ENCODE results near the gene TLN1. TPM values are rescaled to one million over a fixed set of nuclear protein-coding genes. Genes with fewer than 3 reads are reported as not detected.

The TLN1 gene
- total and polyA plus RNA-seq, 10 of the 15 experiments (the other 5 are each of a cell fraction or from before 2014, with no cell fraction given), result 11.6 to 305 (median 71.9) TPM

DNA sequence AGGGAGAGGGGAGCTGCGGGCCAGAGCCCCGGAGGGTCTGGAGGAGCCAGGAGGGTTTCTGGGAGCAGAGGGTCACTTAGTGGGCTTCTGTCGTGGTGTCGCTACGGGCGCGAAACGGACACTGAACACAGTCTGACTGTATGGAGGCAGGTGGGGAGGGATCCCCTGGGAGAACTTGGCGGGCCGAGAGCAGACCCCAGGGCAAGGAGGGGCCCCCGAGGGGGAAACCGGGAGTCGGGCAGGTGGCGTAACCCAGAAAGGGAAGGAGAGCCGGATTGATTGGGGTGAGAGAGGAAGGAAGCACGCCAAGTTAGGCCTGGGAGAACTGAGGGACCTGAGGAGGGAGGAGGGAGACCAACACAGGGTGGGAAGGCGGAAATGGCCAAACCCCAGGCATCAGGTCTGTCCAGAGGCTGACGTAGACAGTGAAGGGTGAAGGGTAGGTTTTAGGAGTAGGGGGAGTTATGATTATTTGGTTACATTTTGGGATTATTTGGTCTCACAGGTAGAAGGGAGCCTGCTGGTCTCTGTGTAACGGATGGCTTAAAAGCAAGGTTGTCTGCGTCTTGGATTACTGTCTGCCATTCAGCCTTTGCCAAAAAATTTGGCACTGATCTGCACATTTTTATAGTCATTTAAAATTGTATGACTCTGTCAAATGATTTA lies 25.4 kb upstream of the TLN1 start:
- RAD21 ChIA-PET (ENCODE audit: unreplicated experiment), result interaction anchor here (1.0 to 1.6 kb wide), 5 partner anchors 9 to 110 kb away, joined by 3 to 9 read pairs (median 6); partner anchors contain the start of genes CCDC107, GBA2, RGP1 and RMRP
- TF ChIP-seq ETV6 (conservative IDR thresholded peaks at IDR 0.05 in 1 of 2, IDR thresholded peaks at IDR 0.05 in 1 of 2; ENCODE audit: borderline replicate concordance in 1 of 2, low read depth in 1 of 2) (no peak; a peak in 1 of 4 replicates), RELA (IDR thresholded peaks at IDR 0.05; ENCODE audit: borderline replicate concordance, partially characterized antibody) (peak; percentile 47), CREM (IDR thresholded peaks at IDR 0.05; ENCODE audit: low read depth) (peak; percentile 26; the same call in 1 of the 2 replicates), NFXL1 (IDR thresholded peaks at IDR 0.05; ENCODE audit: borderline replicate concordance) (no peak; the same call in 1 of the 2 replicates), TARDBP (IDR thresholded peaks at IDR 0.05; ENCODE audit: borderline replicate concordance) (no peak), RAD51 (IDR thresholded peaks at IDR 0.05) (no peak), FOXK2 (IDR thresholded peaks at IDR 0.05) (no peak), PML (IDR thresholded peaks at IDR 0.05; ENCODE audit: low read length) (0 out of 2 replicates have a peak, but pooled peaks have one; percentile 55), IKZF1 (conservative IDR thresholded peaks at IDR 0.05) (peak; percentile 92), NRF1 (conservative IDR thresholded peaks at IDR 0.05; ENCODE audit: low read depth, low read length) (no peak), WRNIP1 (IDR thresholded peaks at IDR 0.05; ENCODE audit: borderline replicate concordance, low read depth, low read length) (no peak), IKZF2 (IDR thresholded peaks at IDR 0.05) (peak; percentile 84 to 85), PAX5 (IDR thresholded peaks at IDR 0.05; ENCODE audit: borderline replicate concordance, low read depth, low read length) (peak; percentile 39; the same call in 1 of the 2 replicates), EED (IDR thresholded peaks at IDR 0.05; ENCODE audit: low read depth) (peak; percentile 93), MYB (IDR thresholded peaks at IDR 0.05; ENCODE audit: borderline replicate concordance, low read depth, low read length) (no peak), CEBPB (IDR thresholded peaks at IDR 0.05; ENCODE audit: borderline replicate concordance in 1 of 2, low read depth in 2 of 2, low read length in 2 of 2) (no peak), YY1 (IDR thresholded peaks at IDR 0.05; ENCODE audit: low read depth, low read length) (no peak), IRF4 (IDR thresholded peaks at IDR 0.05; ENCODE audit: low read depth, low read length) (no peak), NBN (IDR thresholded peaks at IDR 0.05) (no peak; the same call in none of the 2 replicates), RBBP5 (conservative IDR thresholded peaks at IDR 0.05) (no peak), CHD1 (IDR thresholded peaks at IDR 0.05; ENCODE audit: low read depth, low read length) (no peak), NR2F1 (conservative IDR thresholded peaks at IDR 0.05) (peak; percentile 73; the same call in 1 of the 2 replicates)
- TF ChIP-seq, protein P1, sequence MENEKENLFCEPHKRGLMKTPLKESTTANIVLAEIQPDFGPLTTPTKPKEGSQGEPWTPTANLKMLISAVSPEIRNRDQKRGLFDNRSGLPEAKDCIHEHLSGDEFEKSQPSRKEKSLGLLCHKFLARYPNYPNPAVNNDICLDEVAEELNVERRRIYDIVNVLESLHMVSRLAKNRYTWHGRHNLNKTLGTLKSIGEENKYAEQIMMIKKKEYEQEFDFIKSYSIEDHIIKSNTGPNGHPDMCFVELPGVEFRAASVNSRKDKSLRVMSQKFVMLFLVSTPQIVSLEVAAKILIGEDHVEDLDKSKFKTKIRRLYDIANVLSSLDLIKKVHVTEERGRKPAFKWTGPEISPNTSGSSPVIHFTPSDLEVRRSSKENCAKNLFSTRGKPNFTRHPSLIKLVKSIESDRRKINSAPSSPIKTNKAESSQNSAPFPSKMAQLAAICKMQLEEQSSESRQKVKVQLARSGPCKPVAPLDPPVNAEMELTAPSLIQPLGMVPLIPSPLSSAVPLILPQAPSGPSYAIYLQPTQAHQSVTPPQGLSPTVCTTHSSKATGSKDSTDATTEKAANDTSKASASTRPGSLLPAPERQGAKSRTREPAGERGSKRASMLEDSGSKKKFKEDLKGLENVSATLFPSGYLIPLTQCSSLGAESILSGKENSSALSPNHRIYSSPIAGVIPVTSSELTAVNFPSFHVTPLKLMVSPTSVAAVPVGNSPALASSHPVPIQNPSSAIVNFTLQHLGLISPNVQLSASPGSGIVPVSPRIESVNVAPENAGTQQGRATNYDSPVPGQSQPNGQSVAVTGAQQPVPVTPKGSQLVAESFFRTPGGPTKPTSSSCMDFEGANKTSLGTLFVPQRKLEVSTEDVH (IDR thresholded peaks at IDR 0.05; ENCODE audit: low read depth, partially characterized antibody), result peak; percentile 61

More for the DNA sequence above, 25.4 kb upstream of the TLN1 start:
- peaks cover 33% of the 10 kb centered on the region for H3K79me2 ChIP-seq (ENCODE audit: control insufficient read depth, insufficient read depth, low read length)
- DNase-seq (ENCODE audit: low read depth, low spot score) (no peak), FAIRE-seq (peak; percentile 86), ATAC-seq (peak; percentile 79)
- peak overlapping the region; percentile 87 for H3K4me3 ChIP-seq
- peak overlapping the region; percentile 87 for H2AFZ ChIP-seq (ENCODE audit: control insufficient read depth, low read depth, low read length)
- CTCF ChIA-PET, result interaction anchor here (0.6 to 2.0 kb wide), 26 partner anchors 10 to 706 kb away, joined by 3 to 27 read pairs (median 6); partner anchors contain the start of genes CCDC107, HINT2, RMRP and SPAG8
- POLR2A ChIA-PET, result interaction anchor here (0.7 to 1.5 kb wide), 9 partner anchors 9 to 99 kb away, joined by 3 to 7 read pairs (median 4); partner anchors contain the start of genes CCDC107, CREB3, HINT2 and RMRP
- in situ Hi-C loops (cut with MboI), result no loop called here
- peak overlapping the region; percentile 90 for H3K4me2 ChIP-seq (ENCODE audit: control insufficient read depth, insufficient read depth)
- H3K9ac ChIP-seq (ENCODE audit: control insufficient read depth, insufficient read depth, low read length), result peak overlapping the region; percentile 97
- WGBS (ENCODE audit: insufficient coverage, insufficient replicate concordance, low lambda C conversion rate, missing lambda C conversion rate), result 3% methylated on average over 20 of the region's 20 CpGs
- H3K4me1 ChIP-seq (ENCODE audit: control insufficient read depth, insufficient read depth, low read length), result peaks cover 22% of the 10 kb centered on the region
- no peaks in the 10 kb centered on the region for H3K9me3 ChIP-seq (replicated peaks; ENCODE audit: control insufficient read depth, insufficient read depth, low read length)
- intact Hi-C loops (cut with micrococcal nuclease; ENCODE audit: unreplicated experiment), result loop anchor here (2.0 kb wide), 1 partner anchor 25 kb away; the partner anchor contains the start of genes CREB3 and TLN1
- SMC1A ChIA-PET (ENCODE audit: uncharacterized antibody, unreplicated experiment), result interaction anchor here (0.7 to 2.2 kb wide), 8 partner anchors 9 to 125 kb away, joined by 3 to 11 read pairs (median 3); partner anchors contain the start of genes ARHGEF39, CCDC107, GBA2 and RGP1
- H4K20me1 ChIP-seq (ENCODE audit: control insufficient read depth, insufficient read depth), result no peaks in the 10 kb centered on the region
- H3K27ac ChIP-seq (ENCODE audit: control insufficient read depth, insufficient read depth), result peak overlapping the region; percentile 98
- peaks cover 1 to 11% of the 10 kb centered on the region in 2 experiments; a peak in 3 of 4 replicates for H3K36me3 ChIP-seq (ENCODE audit: control insufficient read depth in 2 of 2, insufficient read depth in 2 of 2, low read length in 1 of 2)
- BruUV-seq (replicated peaks), result no TSS peak
- H3K27me3 ChIP-seq (replicated peaks in 1 of 2; ENCODE audit: control insufficient read depth in 2 of 2, insufficient read depth in 2 of 2, low read length in 1 of 2), result no peaks in the 10 kb centered on the region
